NCI-H460 (cell line): Measurements from ENCODE around the gene MRPL55. TPM values are rescaled to one million over a fixed set of nuclear protein-coding genes. Genes with fewer than 3 reads are reported as not detected.
"Not testable (repeated sequence)": the region's sequence is repeated elsewhere in the genome, so short reads cannot be mapped to it uniquely, and the experiment has no call there.

Experiments used
- DNase-seq: peaks from one replicate; pipeline ENCODE4 v3.0.0-alpha.2; 2016; ENCODE audit warnings: low read depth; ENCODE audit errors: extremely low read depth
- total RNA-seq: library from RNA; depleted of rRNA; stranded (reverse); fragments of >200 nt; shearing (Covaris generic); gene quantifications from 2 replicates; pipeline ENCODE4 v1.2.3, GENCODE V29; 2014

The MRPL55 gene
- total RNA-seq, 1 experiment from 2014 or later: 71.2 TPM

GRCh38 chr1:228125185-228125584, 16.1 kb upstream of the MRPL55 start:
- DNase-seq: no peak

GRCh38 chr1:228123505-228123904, 14.4 kb upstream of the MRPL55 start:
- no peak for DNase-seq

GRCh38 chr1:228122921-228123441, 13.9 kb upstream of the MRPL55 start:
- DNase-seq: no peak

- DNase-seq: no peak
Observed at GRCh38 chr1:228120857-228121489, 11.9 kb upstream of the MRPL55 start.

- no peak for DNase-seq
Observed at GRCh38 chr1:228120351-228120750, 11.3 kb upstream of the MRPL55 start.

- no peak for DNase-seq
Observed at GRCh38 chr1:228118040-228118439, 8.9 kb upstream of the MRPL55 start.

GRCh38 chr1:228117335-228117734, 8.2 kb upstream of the MRPL55 start:
- no peak for DNase-seq

- DNase-seq: no peak
Observed at GRCh38 chr1:228114827-228115226, 5.7 kb upstream of the MRPL55 start.

- DNase-seq: no peak
Observed at GRCh38 chr1:228112617-228113016, 3.5 kb upstream of the MRPL55 start.

GRCh38 chr1:228112167-228112566, 3.1 kb upstream of the MRPL55 start:
- no peak for DNase-seq

GRCh38 chr1:228111315-228111714, 2.2 kb upstream of the MRPL55 start:
- not testable (repeated sequence) for DNase-seq

GRCh38 chr1:228110556-228110955, 1.5 kb upstream of the MRPL55 start:
- DNase-seq: no peak

- DNase-seq: no peak
Observed at GRCh38 chr1:228109962-228110488, 926 bp upstream of the MRPL55 start.

- no peak for DNase-seq
Observed at GRCh38 chr1:228108742-228109072, 392 bp downstream of the MRPL55 start.

- no peak for DNase-seq
Observed at GRCh38 chr1:228108055-228108690, 926 bp downstream of the MRPL55 start.

- no peak for DNase-seq
Observed at GRCh38 chr1:228107636-228108035, 1.5 kb downstream of the MRPL55 start.

- no peak for DNase-seq
Observed at GRCh38 chr1:228106800-228107054, 2.4 kb downstream of the MRPL55 start.

GRCh38 chr1:228105996-228106799, 2.9 kb downstream of the MRPL55 start:
- no peak for DNase-seq

- DNase-seq: no peak
Observed at GRCh38 chr1:228105270-228105995, 3.7 kb downstream of the MRPL55 start.

- DNase-seq: no peak
Observed at GRCh38 chr1:228104526-228105269, 4.4 kb downstream of the MRPL55 start.
